ENCODE data around the gene THEMIS2. TPM values are rescaled to one million over a fixed set of nuclear protein-coding genes. Genes with fewer than 3 reads are reported as not detected.

THEMIS2 gene
- polyA plus RNA-seq, 3 donors: 4.8 to 38.9 (median 26.1) TPM

- H3K27ac ChIP-seq (ENCODE audit: low read depth, low read length): no peak overlapping the region
- 82 to 89% (median 86%) methylated on average over 9 to 10 of the region's 10 CpGs for WGBS, 3 donors
These were observed 7.2 kb downstream of the THEMIS2 start for GRCh38 chr1:27879374-27880082.

- no peak overlapping the region for H3K27ac ChIP-seq (ENCODE audit: low read depth, low read length)
- WGBS, 3 donors: 90 to 93% (median 93%) methylated on average over 6 of the region's 6 CpGs
These were observed 10.2 kb downstream of the THEMIS2 start for GRCh38 chr1:27882543-27882903.

- H3K27ac ChIP-seq (ENCODE audit: low read depth, low read length): no peak overlapping the region
- 87 to 92% (median 89%) methylated on average over 13 of the region's 13 CpGs for WGBS, 3 donors
These were observed 11.2 kb downstream of the THEMIS2 start for GRCh38 chr1:27883536-27883935.

GRCh38 chr1:27884006-27884954 is 11.9 kb downstream of the THEMIS2 start:
- H3K27ac ChIP-seq (ENCODE audit: low read depth, low read length): peak overlapping the region; percentile 65
- WGBS, 3 donors: 78 to 88% (median 78%) methylated on average over 24 of the region's 24 CpGs

- 52 to 87% (median 56%) methylated on average over 8 of the region's 8 CpGs for WGBS, 3 donors
- peak overlapping the region; percentile 80 for H3K27ac ChIP-seq (ENCODE audit: low read depth, low read length)
These were observed 12.8 kb downstream of the THEMIS2 start for GRCh38 chr1:27885114-27885528.

GRCh38 chr1:27885621-27886352 is 13.4 kb downstream of the THEMIS2 start:
- peak overlapping the region; percentile 80 for H3K27ac ChIP-seq (ENCODE audit: low read depth, low read length)
- WGBS, 3 donors: 55 to 85% (median 72%) methylated on average over 15 of the region's 15 CpGs

GRCh38 chr1:27886353-27886679 is 14.0 kb downstream of the THEMIS2 start:
- 57 to 91% (median 67%) methylated on average over 2 of the region's 2 CpGs for WGBS, 3 donors
- peak overlapping the region; percentile 55 for H3K27ac ChIP-seq (ENCODE audit: low read depth, low read length)

- H3K27ac ChIP-seq (ENCODE audit: low read depth, low read length): peak overlapping the region; percentile 55
These were observed 14.4 kb downstream of the THEMIS2 start for GRCh38 chr1:27886744-27887143.

GRCh38 chr1:27887215-27888021 is 15.1 kb downstream of the THEMIS2 start:
- no peak overlapping the region for H3K27ac ChIP-seq (ENCODE audit: low read depth, low read length)
- 57 to 75% (median 68%) methylated on average over 8 of the region's 8 CpGs for WGBS, 3 donors

More at GRCh38 chr1:27886744-27887143, 14.4 kb downstream of the THEMIS2 start:
- 70 to 90% (median 74%) methylated on average over 3 of the region's 3 CpGs for WGBS, 3 donors

- no peak overlapping the region for H3K27ac ChIP-seq (ENCODE audit: low read depth, low read length)
- 84 to 85% (median 85%) methylated on average over 3 of the region's 3 CpGs for WGBS, 3 donors
These were observed 17.2 kb downstream of the THEMIS2 start for GRCh38 chr1:27889506-27889905.

- H3K27ac ChIP-seq (ENCODE audit: low read depth, low read length): no peak overlapping the region
- WGBS, 3 donors: 47 to 78% (median 58%) methylated on average over 7 of the region's 7 CpGs
These were observed 19.0 kb downstream of the THEMIS2 start for GRCh38 chr1:27891196-27891889.

- no peak overlapping the region for H3K27ac ChIP-seq (ENCODE audit: low read depth, low read length)
- WGBS, 3 donors: 78 to 82% (median 79%) methylated on average over 3 of the region's 3 CpGs
These were observed 22.2 kb downstream of the THEMIS2 start for GRCh38 chr1:27894521-27894920.

GRCh38 chr1:27906759-27907158 is 34.4 kb downstream of the THEMIS2 start:
- H3K27ac ChIP-seq (ENCODE audit: low read depth, low read length): no peak overlapping the region
- 86 to 89% (median 88%) methylated on average over 2 of the region's 2 CpGs for WGBS, 3 donors

- 93 to 98% (median 93%) methylated on average over 1 of the region's 1 CpG for WGBS, 3 donors
- H3K27ac ChIP-seq (ENCODE audit: low read depth, low read length): no peak overlapping the region
These were observed 40.1 kb downstream of the THEMIS2 start for GRCh38 chr1:27912429-27912828.

GRCh38 chr1:27915082-27915575 is 42.8 kb downstream of the THEMIS2 start:
- WGBS, 3 donors: 62 to 65% (median 64%) methylated on average over 7 of the region's 7 CpGs
- H3K27ac ChIP-seq (ENCODE audit: low read depth, low read length): no peak overlapping the region

- no peak overlapping the region for H3K27ac ChIP-seq (ENCODE audit: low read depth, low read length)
- 81 to 86% (median 84%) methylated on average over 3 of the region's 3 CpGs for WGBS, 3 donors
These were observed 49.9 kb downstream of the THEMIS2 start for GRCh38 chr1:27922272-27922671.

- WGBS, 3 donors: 68 to 85% (median 70%) methylated on average over 5 of the region's 5 CpGs
- H3K27ac ChIP-seq (ENCODE audit: low read depth, low read length): no peak overlapping the region
These were observed 56.0 kb downstream of the THEMIS2 start for GRCh38 chr1:27928216-27928954.

Data from adipose tissue (tissue), 3 donors.